Right lobe of liver (tissue), 6 donors: ENCODE measurements around the gene KRT37. TPM values are rescaled to one million over a fixed set of nuclear protein-coding genes. Genes with fewer than 3 reads are reported as not detected.

ENCODE experiments used
- ATAC-seq, 4 donors: fragments of 200-7000 bp; cut with Tn5 transposase; one replicate each; pipeline ENCODE4 v1.9.1; 2020; ENCODE audit warnings: mild to moderate bottlenecking in 4 of 4, moderate library complexity in 4 of 4
- DNase-seq, 3 donors: peaks; one replicate each; pipeline ENCODE4 v3.0.0-alpha.2; 2020
- H3K27ac ChIP-seq, 3 donors: fragments of 200-600 bp; one replicate each; pipeline ENCODE4 v1.8.0; 2022
- H3K27me3 ChIP-seq, 2 donors: fragments of 200-600 bp; one replicate each; pipeline ENCODE4 v1.8.0; 2022
- H3K36me3 ChIP-seq, 4 donors: fragments of 200-600 bp; sonication (generic) in 1 of 4; one replicate each; pipeline versions ENCODE4 v1.5.1 to v1.8.0; 2017 to 2022; ENCODE audit warnings: control low read depth in 1 of 4
- H3K4me1 ChIP-seq, 4 donors: fragments of 200-600 bp; sonication (generic) in 1 of 4; one replicate each; pipeline versions ENCODE4 v1.5.1 to v1.8.0; 2017 to 2022; ENCODE audit warnings: control low read depth in 1 of 4
- H3K4me3 ChIP-seq, 3 donors: fragments of 200-600 bp; one replicate each; pipeline ENCODE4 v1.8.0; 2022
- H3K9me3 ChIP-seq, 4 donors: fragments of 200-600 bp; sonication (generic) in 1 of 4; one replicate each; pipeline versions ENCODE4 v1.5.1 to v1.8.0; 2017 to 2022; ENCODE audit warnings: control low read depth in 1 of 4
- CTCF ChIP-seq, 4 donors: fragments of 200-600 bp in 3 of 4; fragments of 450-650 bp in 1 of 4; IDR thresholded peaks; one replicate each; pipeline versions ENCODE4 v1.5.1 to v1.8.0; 2016 to 2022; ENCODE audit warnings: antibody characterized with exemption in 4 of 4, mild to moderate bottlenecking in 2 of 4
- POLR2A ChIP-seq: fragments of 450-650 bp; IDR thresholded peaks from one replicate; pipeline ENCODE4 v1.6.1; 2017; ENCODE audit warnings: antibody characterized with exemption, mild to moderate bottlenecking
- WGBS: methylation state at CpG from one replicate; pipeline ENCODE4 v1.1.6; 2018; ENCODE audit warnings: low coverage, low lambda C conversion rate; ENCODE audit not compliant: insufficient coverage; ENCODE audit errors: missing lambda C conversion rate; 5-methylcytosine and 5-hydroxymethylcytosine counted together
- intact Hi-C, 2 donors: fragments of 100-400 bp; cut with DNase I; formaldehyde crosslinking; loops; one replicate each; pipeline versions ENCODE4 v1.11.2 to v1.14.1; 2022
- total RNA-seq, 6 experiments: library from RNA; depleted of rRNA in 2 of 6; stranded (reverse); fragments of >200 nt in 2 of 6; fragmentation: NEBNext Ultra II Directional in 3 of 6; extraction: Animal tissue kit (Norgen Biotek cat#: 25700) in 3 of 6; gene quantifications; one replicate each; pipeline versions ENCODE4 v1.1.0 to v1.2.4, GENCODE V29; 2016 to 2023
- donor health status: DM: no; HTN: yes; CAD: no.
- donor health status: DM: no; HTN: no; CAD: no.
- donor health status: DM: no; HTN: no; CAD: no.
- donor health status: DM: no; HTN: yes; CAD: no.
- donor health status: DM: no; HTN: yes; CAD: no.

The KRT37 gene
- total RNA-seq, 6 experiments from 2014 or later = not detected

- H3K4me3 ChIP-seq = no peak within 1 kb of the TSS
- no peaks in the 10 kb centered on the region for H3K27me3 ChIP-seq
- ATAC-seq (no peak), DNase-seq (no peak)
- no peaks in the 10 kb centered on the region for H3K9me3 ChIP-seq
- H3K4me1 ChIP-seq = no peaks in the 10 kb centered on the region
- TF ChIP-seq CTCF (IDR thresholded peaks at IDR 0.05) (no peak), POLR2A (no peak)
- intact Hi-C loops = no loop called here
- H3K27ac ChIP-seq = no peak within 1 kb of the TSS
- H3K36me3 ChIP-seq = no peaks in the 10 kb centered on the region
- 87% methylated on average over 3 of the region's 10 CpGs for whole genome bisulfite sequencing
Measured at GRCh38 chr17:41440531-41441033, 16.2 kb upstream of the KRT37 start, which contains the start of gene KRT38. TSS of gene KRT38 (minus strand) at chr17:41440983. CDS start at chr17:41440921, 62 bp downstream.

DNA sequence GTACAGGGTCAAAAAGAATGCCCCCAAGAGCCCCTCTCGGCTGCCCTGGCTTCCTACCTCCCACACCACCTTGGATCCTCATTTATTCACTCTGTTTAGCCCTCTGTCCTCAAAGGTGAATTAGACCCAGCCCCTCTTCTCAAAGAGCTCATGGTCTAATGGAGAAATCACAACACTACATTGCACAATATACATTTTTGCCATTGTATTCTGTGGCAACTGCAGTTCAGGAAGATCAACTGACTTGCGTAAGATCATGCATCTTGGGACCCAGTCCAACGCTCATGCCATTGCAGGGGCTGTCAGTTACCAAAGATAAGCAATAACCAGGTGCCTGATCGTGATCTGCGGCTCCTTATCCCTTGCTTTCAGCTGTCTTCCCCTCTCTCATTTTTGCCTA is 15.0 kb upstream of the KRT37 start:
- H3K27me3 ChIP-seq = no peaks in the 10 kb centered on the region
- 65% methylated on average over 3 of the region's 5 CpGs for WGBS
- no peak for DNase-seq
- no peak for TF ChIP-seq CTCF (IDR thresholded peaks at IDR 0.05)
- TF ChIP-seq POLR2A = no peak
- H3K36me3 ChIP-seq = no peaks in the 10 kb centered on the region
- H3K4me3 ChIP-seq = no peak overlapping the region
- no peaks in the 10 kb centered on the region for H3K4me1 ChIP-seq
- ATAC-seq = no peak
- intact Hi-C loops = no loop called here
- H3K9me3 ChIP-seq = no peaks in the 10 kb centered on the region
- H3K27ac ChIP-seq = no peak overlapping the region

DNA sequence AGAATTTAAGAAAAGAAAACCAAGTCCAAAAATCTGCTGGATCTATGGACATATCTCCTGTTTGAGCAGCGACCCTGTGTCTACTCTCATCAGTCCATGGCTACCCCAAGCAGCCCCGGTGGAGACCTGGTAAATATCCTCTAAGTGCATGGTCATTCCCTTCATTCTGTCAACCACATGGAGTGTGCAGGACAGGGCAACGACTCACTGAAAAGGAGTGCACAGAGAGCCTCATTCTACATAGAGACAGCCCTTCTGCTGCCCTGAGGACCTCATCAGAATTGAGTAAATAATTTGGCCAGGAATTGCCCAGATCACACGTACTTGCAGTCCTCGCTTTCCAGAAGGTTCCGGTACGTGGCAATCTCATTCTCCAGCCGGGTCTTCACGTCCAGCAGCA is 13.4 kb upstream of the KRT37 start:
- H3K4me1 ChIP-seq = no peaks in the 10 kb centered on the region
- H3K27ac ChIP-seq = no peak overlapping the region
- H3K36me3 ChIP-seq = no peaks in the 10 kb centered on the region
- intact Hi-C loops = no loop called here
- ATAC-seq (no peak), DNase-seq (no peak)
- no peak overlapping the region for H3K4me3 ChIP-seq
- no peak for TF ChIP-seq POLR2A
- H3K9me3 ChIP-seq = no peaks in the 10 kb centered on the region
- H3K27me3 ChIP-seq = no peaks in the 10 kb centered on the region
- 73% methylated on average over 5 of the region's 9 CpGs for WGBS

- no peak for ATAC-seq
- 45% methylated on average over 4 of the region's 7 CpGs for WGBS
- H3K27ac ChIP-seq = no peak overlapping the region
- H3K4me1 ChIP-seq = no peaks in the 10 kb centered on the region
- DNase-seq = no peak
- H3K36me3 ChIP-seq = no peaks in the 10 kb centered on the region
- intact Hi-C loops = no loop called here
- no peak for TF ChIP-seq CTCF (IDR thresholded peaks at IDR 0.05)
- no peak overlapping the region for H3K4me3 ChIP-seq
- no peaks in the 10 kb centered on the region for H3K9me3 ChIP-seq
- H3K27me3 ChIP-seq = no peaks in the 10 kb centered on the region
Measured at GRCh38 chr17:41437254-41437653, 12.9 kb upstream of the KRT37 start.

GRCh38 chr17:41434415-41434814 is 10.0 kb upstream of the KRT37 start:
- Histone ChIP-seq H3K4me3 (no peak overlapping the region), H3K9me3 (no peaks in the 10 kb centered on the region), H3K36me3 (no peaks in the 10 kb centered on the region), H3K4me1 (no peaks in the 10 kb centered on the region), H3K27ac (no peak overlapping the region), H3K27me3 (no peaks in the 10 kb centered on the region)
- no peak for TF ChIP-seq CTCF (IDR thresholded peaks at IDR 0.05)
- ATAC-seq (no peak), DNase-seq (no peak)
- intact Hi-C loops = no loop called here
- 52% methylated on average over 4 of the region's 5 CpGs for WGBS
